Activated naive CD4-positive, alpha-beta T cell treated with anti-CD3 and anti-CD28 coated beads, Interleukin-2, amount 50 U/mL, for 16 hours (primary cell): Measurements from ENCODE around the gene SPX.
A peak's percentile ranks its signal among the peaks of the same experiment; 100 is the strongest.

Source experiments
- DNase-seq: peaks from one replicate; pipeline ENCODE4 v3.0.0-alpha.2; 2020

SPX gene

DNA sequence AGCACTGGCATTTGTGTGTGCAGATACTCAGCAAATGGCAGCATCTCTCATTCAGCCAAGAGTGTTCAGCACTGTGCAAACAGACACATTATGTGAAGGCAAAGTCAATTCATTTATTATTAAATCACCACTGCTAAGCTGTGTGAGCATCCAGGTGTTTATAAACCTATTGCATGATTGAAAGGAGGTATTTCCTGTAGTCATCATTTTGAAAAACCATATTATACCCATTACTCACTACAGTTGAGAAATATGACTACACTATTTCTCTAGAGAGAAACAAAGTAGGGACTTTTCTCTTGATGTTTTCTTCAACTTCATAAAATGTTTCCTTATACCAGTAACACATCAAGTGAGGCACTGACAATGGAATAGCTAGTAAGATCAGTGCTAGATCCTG is 13.7 kb downstream of the SPX start:
- no peak for DNase-seq

DNA sequence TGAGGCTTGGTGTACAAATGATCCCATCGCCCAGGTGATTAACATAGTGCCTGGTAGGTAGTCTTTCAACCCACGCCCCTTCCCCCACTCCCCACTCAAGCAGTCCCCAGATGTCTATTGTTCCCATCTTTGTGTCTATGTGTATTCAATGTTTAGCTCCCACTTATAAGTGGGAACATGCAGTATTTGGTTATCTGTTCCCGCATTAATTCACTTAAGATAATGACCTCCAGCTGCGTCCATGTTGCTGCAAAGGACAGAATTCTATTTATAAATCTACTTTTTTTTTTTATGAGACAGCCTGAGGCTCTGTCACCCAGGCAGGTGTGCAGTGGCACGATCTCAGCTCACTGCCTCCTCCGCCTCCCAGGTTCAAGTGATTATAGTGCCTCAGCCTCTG is 15.7 kb downstream of the SPX start:
- DNase-seq = no peak

DNA sequence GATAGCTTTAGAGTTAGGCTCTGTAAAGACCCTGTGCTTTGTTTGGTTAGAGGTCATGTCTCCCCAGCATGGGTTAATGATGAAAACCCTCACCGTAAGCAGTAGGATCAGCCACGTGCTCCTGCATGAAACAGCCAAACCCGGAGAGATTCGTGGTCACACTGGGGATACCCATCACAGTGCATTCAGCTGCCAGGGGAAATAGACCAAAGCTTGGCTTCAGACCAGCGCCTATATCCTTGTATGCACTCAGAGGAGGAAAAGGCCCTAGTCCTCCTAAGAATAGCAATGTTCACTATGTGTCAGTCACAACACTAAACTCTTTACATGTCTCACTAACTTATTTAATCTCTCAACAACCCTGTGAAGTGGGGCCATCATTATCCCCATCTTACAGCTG is 16.3 kb downstream of the SPX start:
- no peak for DNase-seq

DNA sequence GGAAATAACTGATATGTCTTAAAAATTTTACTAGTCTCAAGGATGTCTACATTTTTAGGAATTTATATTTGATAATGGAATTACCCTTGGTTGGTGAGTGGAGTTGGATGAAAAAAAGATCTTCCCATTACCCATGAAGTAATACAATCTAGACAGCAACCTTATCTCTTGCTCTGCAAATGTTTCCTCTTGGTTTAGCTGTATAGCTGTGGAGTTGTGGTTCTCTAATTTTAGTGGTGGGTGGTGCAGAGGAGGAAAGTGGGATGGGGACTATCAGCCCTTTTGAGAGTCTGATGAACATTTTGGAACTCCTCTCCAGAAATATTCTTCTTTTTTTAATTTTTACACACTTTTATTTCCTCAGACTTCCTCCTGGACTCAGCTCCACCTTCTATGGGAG is 17.1 kb downstream of the SPX start:
- no peak for DNase-seq

DNA sequence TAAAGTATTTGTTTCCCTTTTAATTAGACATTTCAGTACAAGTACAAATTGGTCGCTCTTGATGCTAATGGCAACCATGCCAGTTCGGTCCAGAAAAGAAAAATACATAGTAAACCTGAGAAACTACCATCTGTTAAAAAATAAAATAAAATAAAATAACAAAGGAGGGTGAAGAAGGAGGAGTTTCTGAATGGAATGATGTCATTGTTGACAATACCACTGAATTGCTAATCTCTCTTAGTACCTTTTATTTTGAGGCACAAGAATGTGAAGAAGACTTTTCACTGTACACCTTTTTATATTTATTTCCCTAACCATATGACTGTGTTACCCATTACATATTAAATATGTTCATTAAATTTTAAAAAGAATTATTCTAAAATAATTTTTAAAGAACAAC is 19.5 kb downstream of the SPX start:
- no peak for DNase-seq

DNA sequence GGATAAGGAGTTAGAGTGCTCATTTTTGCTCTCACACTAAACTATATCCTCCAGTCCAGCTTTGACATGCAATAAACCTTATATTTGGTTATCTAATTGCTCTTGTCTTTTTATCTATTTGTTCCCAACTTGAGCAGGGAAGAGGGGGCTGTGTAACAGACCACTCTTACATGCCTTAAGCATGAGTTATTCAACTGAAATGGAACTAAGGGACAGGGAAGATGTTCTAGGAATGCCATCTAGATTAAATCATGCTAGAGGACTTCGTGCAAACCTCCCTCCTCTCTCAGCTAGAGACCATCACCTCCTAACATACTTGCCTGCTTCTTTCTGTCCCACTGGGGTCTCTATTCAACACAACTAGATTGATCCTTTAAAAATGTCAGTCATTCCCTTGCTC is 20.6 kb downstream of the SPX start:
- DNase-seq = no peak

DNA sequence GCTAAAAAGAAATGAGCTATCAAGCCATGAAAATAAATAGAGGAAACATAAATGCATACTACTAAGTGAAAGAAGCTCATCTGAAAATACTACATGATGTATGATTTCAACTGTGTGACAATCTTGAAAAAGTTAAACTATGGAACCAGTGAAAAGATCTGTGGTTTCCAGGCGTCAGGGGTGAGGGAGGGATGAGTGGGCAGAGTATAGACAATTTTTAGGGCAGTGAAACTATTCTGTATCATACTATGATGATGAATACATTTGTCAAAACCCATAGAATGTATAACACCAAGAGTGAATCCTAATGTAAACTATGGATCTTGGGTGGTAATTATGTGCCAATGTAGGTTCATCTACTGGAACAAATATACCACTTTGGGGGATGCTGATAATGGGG is 21.3 kb downstream of the SPX start:
- peak; percentile 13 for DNase-seq

DNA sequence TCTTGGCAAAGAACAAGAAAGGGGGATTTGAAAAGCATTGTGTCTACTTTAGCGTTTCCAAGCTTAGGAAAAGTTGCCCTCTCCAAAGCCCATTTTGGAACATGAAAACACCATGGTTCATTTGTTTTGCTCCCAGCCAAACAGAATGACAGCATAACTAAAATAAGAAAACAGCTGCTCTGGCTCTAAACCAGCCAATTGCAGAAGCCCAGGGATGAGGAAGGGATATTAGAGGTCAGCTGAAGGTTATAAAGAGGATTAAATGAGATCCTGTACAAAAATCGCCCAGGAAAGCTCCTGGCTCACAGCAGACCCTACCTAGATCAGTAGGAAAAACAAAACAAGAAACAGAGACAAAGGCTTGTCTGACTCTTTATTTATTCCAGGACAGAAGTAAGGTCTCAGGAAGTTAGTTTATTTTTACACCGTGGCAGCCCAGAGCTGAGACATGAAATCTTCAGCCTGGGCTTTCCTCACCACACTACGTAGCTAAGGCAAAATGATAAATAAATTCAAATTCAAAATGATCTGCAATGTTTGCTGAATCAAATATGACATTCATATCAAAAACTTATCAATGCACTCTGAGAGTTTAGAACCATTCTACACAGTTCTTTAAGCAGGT is 25.9 kb downstream of the SPX start:
- no peak for DNase-seq

DNA sequence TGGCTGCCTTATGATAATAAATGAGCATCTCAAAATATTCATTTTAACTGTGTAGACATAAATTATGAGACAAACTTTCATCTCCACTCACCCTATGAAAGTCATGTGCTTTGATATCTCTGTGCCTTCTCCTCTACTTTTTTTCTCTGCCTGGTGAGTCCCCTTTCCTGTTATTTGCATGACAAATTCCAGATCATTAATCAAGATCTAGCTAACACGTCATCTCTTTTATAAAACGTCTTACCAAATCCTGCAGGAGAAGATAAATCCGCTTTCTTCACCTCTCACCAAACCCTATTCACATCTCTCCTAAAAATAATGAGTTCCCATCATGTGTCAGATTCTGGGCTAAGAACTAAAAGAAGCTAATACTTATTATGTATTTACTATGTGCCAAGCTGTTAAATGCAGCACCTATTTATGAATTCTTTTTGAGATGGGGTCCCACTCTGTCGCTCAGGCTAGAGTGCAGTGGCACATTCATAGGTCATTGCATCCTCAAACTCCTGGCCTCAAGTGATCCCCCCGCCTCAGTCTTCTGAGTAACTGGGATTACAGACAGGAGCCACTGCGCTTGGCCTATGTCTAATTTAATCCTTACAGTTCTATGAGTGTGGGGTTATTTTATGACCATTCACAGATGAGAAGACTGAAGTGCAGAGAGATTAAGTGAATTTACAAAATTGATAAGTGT is 26.7 kb downstream of the SPX start:
- DNase-seq = no peak

DNA sequence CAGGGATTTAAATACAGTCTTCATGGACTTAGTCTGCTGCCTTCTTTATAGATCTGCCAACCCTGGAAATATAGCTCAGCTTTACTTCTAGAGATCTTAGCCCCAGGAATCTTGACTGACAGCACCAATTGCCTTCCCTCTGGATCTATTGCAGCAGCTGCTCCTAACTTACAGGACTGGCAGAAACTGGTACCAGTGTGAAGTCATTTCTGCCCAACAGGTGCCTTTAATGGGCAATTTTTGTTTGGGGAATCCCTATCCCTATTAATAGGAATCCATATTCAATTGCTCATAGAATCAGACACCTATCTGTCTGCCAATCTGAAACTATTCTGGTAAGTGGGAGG is 27.2 kb downstream of the SPX start:
- DNase-seq = no peak

DNA sequence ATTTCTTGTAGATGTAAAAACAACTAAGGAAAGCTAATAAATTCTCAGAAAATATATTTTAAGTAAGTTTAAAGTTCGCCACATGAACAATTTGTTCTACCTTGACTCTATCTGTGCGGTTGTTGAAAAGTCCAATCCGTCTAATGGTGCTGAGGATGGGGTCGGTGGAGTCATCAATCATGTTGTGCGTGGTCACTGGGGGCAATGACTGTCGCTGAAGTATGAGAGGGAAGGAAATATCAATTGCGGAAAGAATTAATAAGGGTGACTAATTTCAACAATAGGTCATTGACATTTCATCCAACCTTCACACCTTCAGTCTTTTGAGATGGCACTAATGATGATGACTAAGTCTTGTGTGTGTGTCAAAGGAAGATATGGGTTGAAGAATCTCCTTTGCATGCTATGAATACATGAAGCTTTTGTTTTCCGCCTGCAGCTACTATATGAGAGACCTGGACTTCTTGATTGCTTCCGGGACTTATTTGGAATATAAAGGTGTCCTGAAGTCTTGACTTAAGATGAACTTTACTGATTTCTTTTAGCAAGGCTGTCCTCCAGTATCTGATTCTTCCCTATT is 32.1 kb downstream of the SPX start:
- DNase-seq = no peak

DNA sequence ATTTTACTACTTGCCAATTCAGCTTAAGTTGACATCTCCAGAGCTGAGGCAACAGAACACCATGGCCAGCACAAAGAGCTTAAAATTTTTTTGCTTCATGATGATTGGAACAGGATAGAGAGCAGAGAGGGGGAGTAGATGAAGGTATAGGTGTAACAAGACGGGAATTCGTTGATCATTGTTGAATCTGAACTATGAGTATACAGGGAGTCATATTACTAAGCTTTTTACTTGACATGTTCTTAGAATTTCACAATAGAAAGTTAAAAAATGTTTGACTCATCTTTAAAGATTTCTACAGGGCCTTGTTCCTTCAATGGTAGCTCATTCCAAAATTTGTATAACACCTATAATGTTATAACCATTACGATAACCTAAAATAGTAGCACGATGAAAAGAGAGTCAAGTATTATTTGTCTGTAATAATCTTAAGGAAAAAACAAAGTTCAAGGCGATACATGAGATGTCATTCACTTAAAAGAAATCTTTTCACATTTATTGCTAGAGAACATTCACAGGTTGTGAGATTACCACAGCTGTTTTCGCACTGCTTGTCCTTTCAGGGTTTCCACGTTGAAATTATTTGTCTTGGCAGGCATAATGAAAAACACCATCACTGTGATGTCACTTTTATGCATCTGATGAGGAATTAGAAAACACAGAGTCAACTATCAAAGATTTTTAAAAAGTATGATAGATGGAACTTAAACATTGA is 33.9 kb downstream of the SPX start:
- DNase-seq = no peak

DNA sequence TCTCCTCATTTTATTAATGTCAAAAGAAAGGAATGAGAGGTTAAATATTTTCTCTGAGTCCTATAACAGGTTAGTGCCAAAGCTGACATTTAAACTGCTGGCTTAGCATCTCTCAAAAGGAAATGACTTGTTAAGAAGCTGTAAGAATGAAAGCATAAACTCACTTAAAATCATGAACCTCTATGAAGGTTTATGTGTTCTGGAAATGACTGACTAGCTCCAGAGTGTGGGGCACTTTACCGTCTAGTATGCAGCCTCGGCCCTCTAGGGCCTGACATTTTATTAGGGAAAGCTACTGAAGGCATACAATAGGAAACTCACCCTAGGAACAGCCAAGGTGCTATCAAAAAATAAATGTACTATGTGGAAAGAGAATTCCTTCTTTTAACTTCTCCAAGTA is 35.1 kb downstream of the SPX start:
- no peak for DNase-seq

DNA sequence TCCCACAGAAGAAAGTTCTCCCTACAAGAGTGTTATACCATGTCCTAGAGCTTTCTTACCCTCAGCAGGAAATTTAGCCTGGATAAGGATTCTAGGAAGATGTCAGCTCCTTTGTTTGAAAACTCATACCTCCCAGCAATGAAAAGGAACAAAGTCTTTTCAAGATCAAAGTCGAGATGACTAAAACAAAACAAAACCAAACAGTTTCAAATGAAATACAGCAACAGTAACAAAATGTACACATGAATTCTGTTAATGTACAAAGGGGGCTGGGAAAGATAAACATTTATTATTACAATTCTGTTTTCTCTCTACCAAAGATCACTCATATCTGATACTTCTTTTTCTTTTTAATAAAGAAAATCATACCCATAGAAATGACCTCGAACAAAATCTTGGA is 36.8 kb downstream of the SPX start:
- no peak for DNase-seq

DNA sequence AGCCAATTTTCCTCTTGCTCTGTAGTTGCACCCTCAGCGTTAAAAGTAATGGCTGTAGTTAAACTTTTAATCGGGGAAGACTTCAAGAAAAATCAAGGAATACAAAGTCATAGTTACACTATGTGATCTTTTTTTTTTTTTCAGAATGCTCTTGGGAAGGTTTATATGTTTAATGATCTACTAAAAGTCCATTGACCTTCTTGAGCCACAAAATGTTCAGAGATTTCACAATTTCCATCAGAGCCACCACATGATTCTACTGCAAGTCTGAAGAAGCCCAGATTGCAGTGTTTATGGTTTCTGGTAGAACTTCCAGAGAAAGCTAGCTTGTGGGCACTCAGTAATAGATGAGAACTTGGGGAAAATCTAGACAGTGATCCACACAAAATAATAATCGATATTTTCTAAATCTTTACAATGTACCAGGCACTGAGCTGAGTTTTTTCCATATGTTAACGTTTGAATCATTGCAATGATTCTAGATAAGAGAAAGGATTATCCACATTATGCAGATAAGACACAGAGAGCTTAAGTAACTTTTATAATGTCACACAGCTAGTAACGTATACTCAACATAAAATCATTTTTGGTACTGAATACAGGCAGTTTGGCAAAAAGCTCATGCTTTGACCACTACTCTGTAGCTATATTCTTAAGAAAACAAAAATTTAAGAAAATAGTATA is 40.3 kb downstream of the SPX start:
- DNase-seq = no peak

DNA sequence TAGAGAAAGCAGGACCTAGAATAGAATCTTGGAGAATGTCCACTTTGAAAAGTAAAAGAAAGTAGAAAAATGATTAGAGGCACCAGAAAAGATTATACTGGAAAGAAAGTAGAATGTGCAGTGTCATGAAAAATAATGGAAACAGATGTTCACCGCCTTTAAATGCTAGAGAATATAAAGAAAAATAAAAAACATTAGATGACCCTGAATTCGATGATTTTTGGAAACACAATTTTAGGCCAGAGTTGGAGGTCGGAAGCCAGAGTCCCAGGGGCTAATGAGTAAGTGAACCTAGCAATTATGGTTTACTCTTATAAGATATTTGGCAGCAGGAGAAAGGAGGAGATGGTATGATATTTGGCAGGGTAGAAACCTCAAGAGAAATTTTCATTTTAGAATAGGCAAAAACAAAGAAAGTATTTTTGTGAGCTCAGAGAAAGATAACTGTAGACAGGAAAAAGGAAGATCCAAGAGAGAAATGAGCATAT is 40.9 kb downstream of the SPX start:
- DNase-seq = no peak

DNA sequence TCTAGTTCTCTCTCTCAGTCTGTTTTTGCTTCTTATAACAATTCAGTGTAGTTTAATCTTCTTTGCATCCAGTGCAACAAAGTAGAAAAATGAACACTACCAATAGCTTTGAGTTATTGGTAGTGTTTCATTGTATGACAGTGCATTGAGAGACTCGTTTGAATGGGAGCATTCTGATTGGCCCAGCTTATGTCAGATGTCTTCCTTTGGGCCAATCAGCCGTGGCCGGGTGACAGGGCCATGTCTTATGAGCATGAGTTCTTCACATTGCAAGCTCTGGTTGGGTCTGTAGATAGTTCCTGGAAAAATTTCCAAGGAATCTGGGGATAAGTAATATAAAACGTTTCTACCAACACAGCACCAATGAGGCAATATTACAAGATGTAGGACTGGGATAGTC is 42.0 kb downstream of the SPX start:
- DNase-seq = no peak

DNA sequence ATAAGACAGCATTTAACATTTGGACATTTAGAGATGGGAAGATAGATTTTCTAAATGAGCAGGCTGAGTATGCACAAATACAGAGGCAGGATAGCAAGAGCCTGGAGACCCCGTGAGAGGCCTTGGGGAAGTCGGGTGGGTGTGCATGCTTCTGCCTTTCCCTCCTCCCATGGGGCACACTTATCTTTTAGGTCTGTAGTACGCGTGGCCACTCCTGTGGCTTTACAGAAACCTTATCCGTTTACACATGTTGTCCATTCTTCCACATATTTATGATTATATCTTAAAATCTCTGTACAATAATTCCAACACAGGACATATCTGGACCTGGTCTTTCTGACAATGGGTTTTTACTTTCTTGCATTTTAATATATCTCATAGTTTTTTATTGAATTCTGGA is 45.0 kb downstream of the SPX start:
- no peak for DNase-seq

DNA sequence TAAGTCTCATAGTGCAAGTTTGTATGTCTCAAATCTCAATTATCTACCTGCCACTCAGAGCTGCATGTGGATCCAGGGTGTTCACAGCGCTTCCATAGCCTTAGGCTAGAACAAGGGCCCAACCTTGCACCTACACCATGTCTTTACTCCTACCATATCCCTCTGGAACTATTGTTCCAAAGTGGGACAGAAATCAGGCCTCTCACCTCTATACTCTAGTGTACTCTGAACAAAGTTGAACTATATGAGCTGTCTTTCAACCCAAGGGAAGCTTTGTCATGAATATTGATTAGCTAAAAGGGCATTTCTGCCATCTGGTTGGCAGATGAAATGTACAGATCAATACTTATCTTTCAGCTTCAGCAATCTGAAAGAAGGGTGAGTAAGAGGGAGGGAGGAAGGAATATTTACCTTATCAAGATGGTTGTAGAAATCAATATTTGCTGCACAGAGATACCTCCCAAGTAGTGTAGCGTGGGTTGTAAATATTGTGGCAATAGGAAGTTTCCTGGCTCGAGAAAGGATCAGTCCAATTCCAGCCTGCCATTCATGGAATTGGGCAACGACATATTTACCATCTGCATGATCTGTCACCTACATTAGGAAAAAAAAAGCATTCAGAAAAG is 47.8 kb downstream of the SPX start:
- no peak for DNase-seq

DNA sequence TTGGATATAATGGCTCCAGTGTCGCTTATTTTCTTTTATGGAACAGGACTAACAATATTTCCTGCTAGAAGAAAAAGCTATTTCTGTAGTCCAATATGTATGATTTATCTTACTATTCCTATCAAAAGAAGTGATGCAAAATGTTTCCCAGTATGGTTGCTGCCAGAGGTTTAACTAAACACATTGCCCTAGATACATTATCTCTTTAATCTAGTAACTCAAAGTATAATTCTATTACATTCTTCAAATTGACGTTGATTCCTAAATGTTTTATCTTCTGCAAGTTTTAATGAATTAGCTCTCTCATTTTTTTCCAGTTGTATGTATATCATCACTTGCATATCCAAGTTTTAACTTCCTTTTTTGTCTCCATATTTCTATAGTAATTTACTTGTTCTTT is 50.3 kb downstream of the SPX start:
- DNase-seq = no peak

DNA sequence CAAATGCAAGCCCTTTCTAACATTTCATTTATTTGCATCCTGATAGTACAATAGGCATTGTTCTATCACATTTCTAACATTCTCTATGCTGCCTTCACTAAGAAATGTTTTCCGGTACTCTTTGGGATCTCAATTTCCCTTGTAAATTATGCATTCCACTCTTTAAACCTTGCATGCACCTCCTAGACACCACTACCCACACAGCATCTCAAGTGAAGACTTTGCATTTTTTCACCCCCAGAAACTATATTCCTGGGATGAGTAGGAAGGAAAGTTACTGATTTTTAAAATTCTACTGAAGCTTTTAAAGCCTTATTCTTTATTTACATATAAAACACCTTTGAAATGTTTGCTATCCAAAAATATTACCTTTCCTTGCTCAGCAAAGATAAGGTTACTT is 51.4 kb downstream of the SPX start:
- no peak for DNase-seq

DNA sequence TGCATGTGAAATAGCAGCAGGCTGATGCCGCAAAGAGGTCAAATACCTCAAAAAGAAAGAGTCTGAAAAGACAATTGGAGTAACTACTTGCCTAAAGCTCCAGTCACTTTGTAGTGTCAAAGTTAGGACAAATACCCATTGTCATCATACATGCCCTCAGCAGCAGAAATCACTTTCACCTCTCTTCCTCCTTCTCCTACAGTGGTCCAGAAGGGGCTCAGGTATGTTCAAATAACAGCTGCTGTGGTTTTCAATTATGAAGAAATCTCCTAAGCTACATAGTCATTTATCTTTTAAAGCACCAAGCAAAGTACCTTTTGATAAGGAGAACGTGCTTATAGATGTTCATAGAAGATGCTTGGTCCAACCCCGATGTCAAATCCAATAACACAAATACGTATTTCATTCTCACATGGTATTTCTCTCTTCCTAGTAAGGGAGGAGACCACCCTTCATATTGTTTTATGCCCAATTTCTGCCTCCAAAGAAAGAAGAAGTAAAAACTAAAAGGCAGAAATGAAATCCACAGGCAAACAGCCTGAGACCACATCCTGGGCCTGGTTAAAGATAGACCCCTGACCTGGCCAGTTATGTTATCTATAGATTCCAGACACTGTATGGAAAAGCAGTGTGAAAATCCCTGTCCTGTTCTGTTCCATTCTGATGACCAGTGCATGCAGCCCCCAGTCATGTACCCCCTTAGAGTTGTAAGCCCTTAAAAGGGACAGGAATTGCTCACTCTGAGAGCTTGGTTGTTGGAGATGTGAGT is 54.8 kb downstream of the SPX start:
- DNase-seq = no peak
